WTC11 (cell line): ENCODE results near the gene DNPEP.

Experiments
- FOXJ3 ChIP-seq: sonication (generic); formaldehyde crosslinking; IDR thresholded peaks from 2 replicates; pipeline ENCODE4 v1.9.0; 2021; ENCODE audit warnings: missing genetic modification reagents, mild to moderate bottlenecking, borderline replicate concordance
- TF ChIP-seq, protein P1 (sequence below): fragments of 200-600 bp; IDR thresholded peaks from 2 replicates; pipeline ENCODE4 v1.8.0; 2022; ENCODE audit warnings: antibody characterized with exemption
- TF ChIP-seq, protein P2 (sequence below): sonication (generic); formaldehyde crosslinking; IDR thresholded peaks from 2 replicates; pipeline ENCODE4 v1.8.0; 2023; ENCODE audit warnings: missing genetic modification reagents
- TF ChIP-seq, protein P3 (sequence below): sonication (generic); formaldehyde crosslinking; IDR thresholded peaks from 2 replicates; pipeline ENCODE4 v1.8.1; 2022; ENCODE audit warnings: mild to moderate bottlenecking, moderate library complexity, missing genetic modification reagents
- TF ChIP-seq, protein P4 (sequence below): sonication (generic); formaldehyde crosslinking; IDR thresholded peaks from 2 replicates; pipeline ENCODE4 v1.8.1; 2023; ENCODE audit warnings: mild to moderate bottlenecking, moderate library complexity, missing genetic modification reagents
- TF ChIP-seq, protein P5 (sequence below): sonication (generic); formaldehyde crosslinking; conservative IDR thresholded peaks from 2 replicates; pipeline ENCODE4 v1.8.1; 2023; ENCODE audit warnings: mild to moderate bottlenecking, low read depth, missing genetic modification reagents, moderate library complexity
- TF ChIP-seq, protein P6 (sequence below): sonication (generic); formaldehyde crosslinking; IDR thresholded peaks from 2 replicates; pipeline ENCODE4 v1.8.0; 2022; ENCODE audit warnings: mild to moderate bottlenecking, missing genetic modification reagents
- TF ChIP-seq, protein P7 (sequence below): sonication (generic); formaldehyde crosslinking; conservative IDR thresholded peaks from 2 replicates; pipeline ENCODE4 v1.8.1; 2022; ENCODE audit warnings: mild to moderate bottlenecking, missing genetic modification reagents

DNA sequence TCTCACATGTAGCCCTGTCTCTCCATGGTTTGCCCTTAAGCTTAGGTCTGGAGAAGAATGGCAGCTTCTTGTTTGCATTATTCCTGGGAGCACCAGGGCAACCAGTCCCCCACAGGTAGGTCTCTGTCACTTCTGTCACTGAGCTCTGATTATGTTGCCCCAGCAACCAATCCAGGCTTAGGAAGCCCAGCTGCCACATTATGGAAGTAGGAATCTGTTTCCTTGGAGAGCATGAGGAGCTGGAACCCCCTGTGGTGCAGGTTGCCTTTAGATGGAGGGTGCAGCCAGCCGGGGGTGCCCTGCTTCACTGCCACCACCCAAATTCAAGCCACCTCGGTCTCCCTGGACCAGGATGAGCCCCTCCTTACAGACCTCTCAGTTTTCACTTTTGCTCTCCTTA is 60.0 kb downstream of the DNPEP start:
- TF ChIP-seq, protein P1, sequence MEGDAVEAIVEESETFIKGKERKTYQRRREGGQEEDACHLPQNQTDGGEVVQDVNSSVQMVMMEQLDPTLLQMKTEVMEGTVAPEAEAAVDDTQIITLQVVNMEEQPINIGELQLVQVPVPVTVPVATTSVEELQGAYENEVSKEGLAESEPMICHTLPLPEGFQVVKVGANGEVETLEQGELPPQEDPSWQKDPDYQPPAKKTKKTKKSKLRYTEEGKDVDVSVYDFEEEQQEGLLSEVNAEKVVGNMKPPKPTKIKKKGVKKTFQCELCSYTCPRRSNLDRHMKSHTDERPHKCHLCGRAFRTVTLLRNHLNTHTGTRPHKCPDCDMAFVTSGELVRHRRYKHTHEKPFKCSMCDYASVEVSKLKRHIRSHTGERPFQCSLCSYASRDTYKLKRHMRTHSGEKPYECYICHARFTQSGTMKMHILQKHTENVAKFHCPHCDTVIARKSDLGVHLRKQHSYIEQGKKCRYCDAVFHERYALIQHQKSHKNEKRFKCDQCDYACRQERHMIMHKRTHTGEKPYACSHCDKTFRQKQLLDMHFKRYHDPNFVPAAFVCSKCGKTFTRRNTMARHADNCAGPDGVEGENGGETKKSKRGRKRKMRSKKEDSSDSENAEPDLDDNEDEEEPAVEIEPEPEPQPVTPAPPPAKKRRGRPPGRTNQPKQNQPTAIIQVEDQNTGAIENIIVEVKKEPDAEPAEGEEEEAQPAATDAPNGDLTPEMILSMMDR, result no peak
- TF ChIP-seq, protein P2, sequence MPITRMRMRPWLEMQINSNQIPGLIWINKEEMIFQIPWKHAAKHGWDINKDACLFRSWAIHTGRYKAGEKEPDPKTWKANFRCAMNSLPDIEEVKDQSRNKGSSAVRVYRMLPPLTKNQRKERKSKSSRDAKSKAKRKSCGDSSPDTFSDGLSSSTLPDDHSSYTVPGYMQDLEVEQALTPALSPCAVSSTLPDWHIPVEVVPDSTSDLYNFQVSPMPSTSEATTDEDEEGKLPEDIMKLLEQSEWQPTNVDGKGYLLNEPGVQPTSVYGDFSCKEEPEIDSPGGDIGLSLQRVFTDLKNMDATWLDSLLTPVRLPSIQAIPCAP (CRISPR knock-in tag), result no peak
- TF ChIP-seq, protein P3, sequence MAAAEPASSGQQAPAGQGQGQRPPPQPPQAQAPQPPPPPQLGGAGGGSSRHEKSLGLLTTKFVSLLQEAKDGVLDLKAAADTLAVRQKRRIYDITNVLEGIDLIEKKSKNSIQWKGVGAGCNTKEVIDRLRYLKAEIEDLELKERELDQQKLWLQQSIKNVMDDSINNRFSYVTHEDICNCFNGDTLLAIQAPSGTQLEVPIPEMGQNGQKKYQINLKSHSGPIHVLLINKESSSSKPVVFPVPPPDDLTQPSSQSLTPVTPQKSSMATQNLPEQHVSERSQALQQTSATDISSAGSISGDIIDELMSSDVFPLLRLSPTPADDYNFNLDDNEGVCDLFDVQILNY (CRISPR knock-in tag), result no peak
- TF ChIP-seq, protein P4, sequence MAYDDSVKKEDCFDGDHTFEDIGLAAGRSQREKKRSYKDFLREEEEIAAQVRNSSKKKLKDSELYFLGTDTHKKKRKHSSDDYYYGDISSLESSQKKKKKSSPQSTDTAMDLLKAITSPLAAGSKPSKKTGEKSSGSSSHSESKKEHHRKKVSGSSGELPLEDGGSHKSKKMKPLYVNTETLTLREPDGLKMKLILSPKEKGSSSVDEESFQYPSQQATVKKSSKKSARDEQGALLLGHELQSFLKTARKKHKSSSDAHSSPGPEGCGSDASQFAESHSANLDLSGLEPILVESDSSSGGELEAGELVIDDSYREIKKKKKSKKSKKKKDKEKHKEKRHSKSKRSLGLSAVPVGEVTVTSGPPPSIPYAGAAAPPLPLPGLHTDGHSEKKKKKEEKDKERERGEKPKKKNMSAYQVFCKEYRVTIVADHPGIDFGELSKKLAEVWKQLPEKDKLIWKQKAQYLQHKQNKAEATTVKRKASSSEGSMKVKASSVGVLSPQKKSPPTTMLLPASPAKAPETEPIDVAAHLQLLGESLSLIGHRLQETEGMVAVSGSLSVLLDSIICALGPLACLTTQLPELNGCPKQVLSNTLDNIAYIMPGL (CRISPR knock-in tag), result no peak
- TF ChIP-seq, protein P5, sequence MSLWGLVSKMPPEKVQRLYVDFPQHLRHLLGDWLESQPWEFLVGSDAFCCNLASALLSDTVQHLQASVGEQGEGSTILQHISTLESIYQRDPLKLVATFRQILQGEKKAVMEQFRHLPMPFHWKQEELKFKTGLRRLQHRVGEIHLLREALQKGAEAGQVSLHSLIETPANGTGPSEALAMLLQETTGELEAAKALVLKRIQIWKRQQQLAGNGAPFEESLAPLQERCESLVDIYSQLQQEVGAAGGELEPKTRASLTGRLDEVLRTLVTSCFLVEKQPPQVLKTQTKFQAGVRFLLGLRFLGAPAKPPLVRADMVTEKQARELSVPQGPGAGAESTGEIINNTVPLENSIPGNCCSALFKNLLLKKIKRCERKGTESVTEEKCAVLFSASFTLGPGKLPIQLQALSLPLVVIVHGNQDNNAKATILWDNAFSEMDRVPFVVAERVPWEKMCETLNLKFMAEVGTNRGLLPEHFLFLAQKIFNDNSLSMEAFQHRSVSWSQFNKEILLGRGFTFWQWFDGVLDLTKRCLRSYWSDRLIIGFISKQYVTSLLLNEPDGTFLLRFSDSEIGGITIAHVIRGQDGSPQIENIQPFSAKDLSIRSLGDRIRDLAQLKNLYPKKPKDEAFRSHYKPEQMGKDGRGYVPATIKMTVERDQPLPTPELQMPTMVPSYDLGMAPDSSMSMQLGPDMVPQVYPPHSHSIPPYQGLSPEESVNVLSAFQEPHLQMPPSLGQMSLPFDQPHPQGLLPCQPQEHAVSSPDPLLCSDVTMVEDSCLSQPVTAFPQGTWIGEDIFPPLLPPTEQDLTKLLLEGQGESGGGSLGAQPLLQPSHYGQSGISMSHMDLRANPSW (CRISPR knock-in tag), result no peak
- TF ChIP-seq, protein P6, sequence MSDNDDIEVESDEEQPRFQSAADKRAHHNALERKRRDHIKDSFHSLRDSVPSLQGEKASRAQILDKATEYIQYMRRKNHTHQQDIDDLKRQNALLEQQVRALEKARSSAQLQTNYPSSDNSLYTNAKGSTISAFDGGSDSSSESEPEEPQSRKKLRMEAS (CRISPR knock-in tag), result no peak
- TF ChIP-seq FOXJ3, result no peak
- TF ChIP-seq, protein P7, sequence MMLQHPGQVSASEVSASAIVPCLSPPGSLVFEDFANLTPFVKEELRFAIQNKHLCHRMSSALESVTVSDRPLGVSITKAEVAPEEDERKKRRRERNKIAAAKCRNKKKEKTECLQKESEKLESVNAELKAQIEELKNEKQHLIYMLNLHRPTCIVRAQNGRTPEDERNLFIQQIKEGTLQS (CRISPR knock-in tag), result no peak
